Gastroesophageal sphincter (tissue), 4 donors: ENCODE measurements around the gene PSMA7. TPM values are rescaled to one million over a fixed set of nuclear protein-coding genes. Genes with fewer than 3 reads are reported as not detected.

Experiments
- ATAC-seq: fragments of 150-250 bp; one replicate; pipeline ENCODE4 v1.9.1; 2016; ENCODE audit warnings: mild to moderate bottlenecking, moderate library complexity
- H3K27ac ChIP-seq, 4 donors: fragments of 200-600 bp; sonication (generic) in 3 of 4; 1 replicate in 3 of 4; 2 replicates in 1 of 4; pipeline ENCODE4 v1.5.1; 2016 to 2019
- H3K27me3 ChIP-seq: fragments of 200-600 bp; sonication (generic); one replicate; pipeline ENCODE4 v1.5.1; 2019
- H3K36me3 ChIP-seq, 2 donors: fragments of 200-600 bp; sonication (generic); one replicate each; pipeline ENCODE4 v1.5.1; 2019; ENCODE audit warnings: control low read depth in 1 of 2
- H3K4me1 ChIP-seq, 3 donors: fragments of 200-600 bp; sonication (generic); 1 replicate in 2 of 3; 2 replicates in 1 of 3; pipeline ENCODE4 v1.5.1; 2016 to 2019; ENCODE audit warnings: control low read depth in 2 of 3
- H3K4me3 ChIP-seq, 2 donors: fragments of 200-600 bp; sonication (generic); one replicate each; pipeline ENCODE4 v1.5.1; 2019; ENCODE audit warnings: mild to moderate bottlenecking in 1 of 2, moderate library complexity in 1 of 2
- H3K9me3 ChIP-seq, 3 donors: fragments of 200-600 bp; sonication (generic); one replicate each; pipeline ENCODE4 v1.5.1; 2017 to 2019; ENCODE audit warnings: control low read depth in 2 of 3
- CTCF ChIP-seq, 4 experiments: fragments of 200-600 bp in 2 of 4; fragments of 450-650 bp in 2 of 4; sonication (generic) in 1 of 4; IDR thresholded peaks; one replicate each; pipeline ENCODE4 v1.5.1; 2017 to 2019; ENCODE audit warnings: antibody characterized with exemption in 4 of 4, mild to moderate bottlenecking in 2 of 4, moderate library complexity in 2 of 4
- EP300 ChIP-seq: sonication (generic); formaldehyde crosslinking; IDR thresholded peaks from one replicate; pipeline ENCODE4 v1.6.1; 2017; ENCODE audit warnings: antibody characterized with exemption, mild to moderate bottlenecking
- POLR2A ChIP-seq, 2 donors: fragments of 450-650 bp; IDR thresholded peaks; one replicate each; pipeline ENCODE4 v1.6.1; 2017; ENCODE audit warnings: antibody characterized with exemption in 2 of 2, mild to moderate bottlenecking in 2 of 2, moderate library complexity in 1 of 2
- POLR2AphosphoS5 ChIP-seq: sonication (generic); formaldehyde crosslinking; IDR thresholded peaks from one replicate; pipeline ENCODE4 v1.6.1; 2017; ENCODE audit warnings: antibody characterized with exemption
- WGBS, 2 donors: methylation state at CpG; one replicate each; pipeline ENCODE4 v1.1.5; 2018; ENCODE audit warnings: low coverage in 1 of 2; 5-methylcytosine and 5-hydroxymethylcytosine counted together
- total RNA-seq, 4 donors: library from RNA; depleted of rRNA; stranded (reverse); fragments of >200 nt; gene quantifications; one replicate each; pipeline ENCODE4 v1.1.0, GENCODE V29; 2016

Gene PSMA7
- total RNA-seq, 4 donors from 2014 or later: 253 to 352 (median 303) TPM

GRCh38 chr20:62161347-62161746 is 18.2 kb upstream of the PSMA7 start:
- no peaks in the 10 kb centered on the region for H3K27me3 ChIP-seq
- peaks cover 0 to 79% of the 10 kb centered on the region in 2 donors for H3K36me3 ChIP-seq
- ATAC-seq: no peak
- no peak overlapping the region for H3K27ac ChIP-seq
- 59 to 93% methylated on average over 3 to 4 of the region's 17 CpGs for WGBS, 2 donors
- H3K4me1 ChIP-seq: peaks cover 0 to 14% (median 0%) of the 10 kb centered on the region in 3 donors
- TF ChIP-seq POLR2AphosphoS5 (no peak), EP300 (no peak)
- H3K4me3 ChIP-seq: no peak overlapping the region
- H3K9me3 ChIP-seq: no peaks in the 10 kb centered on the region

- no peak for ATAC-seq
- Histone ChIP-seq H3K9me3 (no peaks in the 10 kb centered on the region), H3K27me3 (no peaks in the 10 kb centered on the region), H3K36me3 (peaks cover 0 to 79% of the 10 kb centered on the region in 2 donors), H3K4me3 (no peak overlapping the region), H3K4me1 (peaks cover 0 to 17% (median 0%) of the 10 kb centered on the region in 3 donors), H3K27ac (no peak overlapping the region)
- WGBS, 2 donors: 92 to 93% methylated on average over 2 to 3 of the region's 17 CpGs
- TF ChIP-seq POLR2A (IDR thresholded peaks at IDR 0.05): no peak
- no peak for TF ChIP-seq EP300
- TF ChIP-seq CTCF (IDR thresholded peaks at IDR 0.05): no peak
Measured at GRCh38 chr20:62160876-62161275, 17.7 kb upstream of the PSMA7 start.

GRCh38 chr20:62160253-62160652 is 17.1 kb upstream of the PSMA7 start:
- Histone ChIP-seq H3K4me3 (no peak overlapping the region), H3K4me1 (peaks cover 0 to 17% (median 0%) of the 10 kb centered on the region in 3 donors), H3K27me3 (no peaks in the 10 kb centered on the region), H3K27ac (no peak overlapping the region), H3K9me3 (no peaks in the 10 kb centered on the region), H3K36me3 (peaks cover 0 to 79% of the 10 kb centered on the region in 2 donors)
- TF ChIP-seq CTCF (IDR thresholded peaks at IDR 0.05): no peak
- TF ChIP-seq POLR2A (IDR thresholded peaks at IDR 0.05): no peak
- no peak for TF ChIP-seq EP300
- TF ChIP-seq POLR2AphosphoS5: no peak
- WGBS, 2 donors: 85 to 93% methylated on average over 5 to 8 of the region's 9 CpGs
- no peak for ATAC-seq

GRCh38 chr20:62159839-62160238 is 16.6 kb upstream of the PSMA7 start:
- no peak for ATAC-seq
- H3K4me3 ChIP-seq: no peak overlapping the region
- H3K36me3 ChIP-seq: peaks cover 0 to 79% of the 10 kb centered on the region in 2 donors
- no peak overlapping the region for H3K27ac ChIP-seq
- H3K4me1 ChIP-seq: peaks cover 0 to 17% (median 0%) of the 10 kb centered on the region in 3 donors
- no CpG with 5 or more reads among the region's 14 CpGs for WGBS, 2 donors
- no peaks in the 10 kb centered on the region for H3K9me3 ChIP-seq
- H3K27me3 ChIP-seq: no peaks in the 10 kb centered on the region
- TF ChIP-seq EP300 (no peak), POLR2A (IDR thresholded peaks at IDR 0.05) (no peak), POLR2AphosphoS5 (no peak), CTCF (IDR thresholded peaks at IDR 0.05) (no peak)

- Histone ChIP-seq H3K36me3 (peaks cover 0 to 79% of the 10 kb centered on the region in 2 donors), H3K27me3 (no peaks in the 10 kb centered on the region), H3K4me1 (peaks cover 0 to 17% (median 0%) of the 10 kb centered on the region in 3 donors), H3K27ac (no peak overlapping the region), H3K4me3 (no peak overlapping the region), H3K9me3 (no peaks in the 10 kb centered on the region)
- WGBS, 2 donors: 79% methylated on average over 2 of the region's 11 CpGs; no CpG with 5 or more reads in 1 of the 2 donors
- ATAC-seq: no peak
- TF ChIP-seq POLR2A (IDR thresholded peaks at IDR 0.05): no peak
- no peak for TF ChIP-seq EP300
- TF ChIP-seq POLR2AphosphoS5: no peak
- no peak for TF ChIP-seq CTCF (IDR thresholded peaks at IDR 0.05)
Measured at GRCh38 chr20:62159052-62159451, 15.9 kb upstream of the PSMA7 start.
